ENCODE results near the gene EHBP1.

DNA sequence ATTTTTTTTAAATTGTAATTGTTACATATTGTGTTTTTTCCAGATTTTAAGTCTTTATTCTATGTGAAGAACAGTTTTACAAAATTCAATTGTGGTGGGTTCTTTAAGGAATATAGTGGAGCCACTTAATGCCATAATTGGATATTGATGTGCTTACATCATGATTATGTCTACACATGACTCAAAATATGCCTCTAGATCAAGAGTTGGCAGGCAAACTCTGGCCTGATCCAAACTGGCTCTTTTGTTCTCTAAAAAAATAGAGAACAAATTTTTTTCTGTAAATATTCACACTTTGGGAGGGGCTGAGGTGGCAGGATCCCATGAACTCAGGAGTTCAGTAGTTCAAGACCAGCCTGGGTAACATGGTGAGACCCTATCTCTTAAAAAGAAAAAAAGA lies 8.3 kb downstream of the EHBP1 start:
- TF ChIP-seq POLR2A (IDR thresholded peaks at IDR 0.05) (no peak), EP300 (IDR thresholded peaks at IDR 0.05) (no peak)

Data from suprapubic skin (tissue), 2 donors.